ENCODE data around the gene CRLF1.

CRLF1 gene

DNA sequence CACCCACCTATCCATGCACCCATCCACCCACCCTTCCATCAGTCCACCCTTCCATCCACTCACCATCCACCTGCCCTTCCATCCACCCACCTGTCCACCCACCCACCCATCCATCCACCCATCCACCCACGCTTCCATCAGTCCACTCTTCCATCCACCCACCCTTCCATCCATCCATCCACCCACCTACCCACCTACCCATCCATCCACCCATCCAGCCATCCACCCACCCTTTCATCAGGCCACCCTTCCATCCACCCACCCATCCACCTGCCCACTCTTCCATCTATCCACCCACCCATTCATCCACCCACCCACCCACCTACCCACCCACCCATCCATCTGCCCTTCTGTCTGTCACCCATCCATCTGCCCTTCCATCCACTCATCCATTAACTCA, 47.3 kb upstream of the CRLF1 start:
- H3K79me2 ChIP-seq (ENCODE audit: low read length): no peaks in the 10 kb centered on the region
- H3K9me2 ChIP-seq (replicated peaks; ENCODE audit: insufficient read depth, low read length): no peaks in the 10 kb centered on the region
- no peaks in the 10 kb centered on the region for H3K9me3 ChIP-seq (replicated peaks; ENCODE audit: insufficient read depth, low read length)
- DNase-seq: no peak
- H2AFZ ChIP-seq (ENCODE audit: low read length): no peak overlapping the region
- H3F3A ChIP-seq (ENCODE audit: insufficient read depth, low read length): no peaks in the 10 kb centered on the region
- H3K4me3 ChIP-seq (ENCODE audit: low read length): no peak overlapping the region
- no peak for TF ChIP-seq EZH2 (optimal IDR thresholded peaks at IDR 0.05; ENCODE audit: low read depth, low read length)
- no peak for TF ChIP-seq EZH2phosphoT487 (IDR thresholded peaks at IDR 0.05; ENCODE audit: low read length)
- H4K20me1 ChIP-seq (ENCODE audit: insufficient read depth, low read length): no peaks in the 10 kb centered on the region
- H3K4me1 ChIP-seq (ENCODE audit: low read length): no peaks in the 10 kb centered on the region
- H3K9ac ChIP-seq (ENCODE audit: low read length): no peak overlapping the region
- H3K4me2 ChIP-seq (ENCODE audit: low read depth, low read length): no peak overlapping the region
- no peak overlapping the region for H3K27ac ChIP-seq (ENCODE audit: low read length)
- H3K27me3 ChIP-seq (replicated peaks; ENCODE audit: insufficient read depth, low read length): no peaks in the 10 kb centered on the region
- no peaks in the 10 kb centered on the region for H3K36me3 ChIP-seq (replicated peaks; ENCODE audit: insufficient read depth, low read length)

DNA sequence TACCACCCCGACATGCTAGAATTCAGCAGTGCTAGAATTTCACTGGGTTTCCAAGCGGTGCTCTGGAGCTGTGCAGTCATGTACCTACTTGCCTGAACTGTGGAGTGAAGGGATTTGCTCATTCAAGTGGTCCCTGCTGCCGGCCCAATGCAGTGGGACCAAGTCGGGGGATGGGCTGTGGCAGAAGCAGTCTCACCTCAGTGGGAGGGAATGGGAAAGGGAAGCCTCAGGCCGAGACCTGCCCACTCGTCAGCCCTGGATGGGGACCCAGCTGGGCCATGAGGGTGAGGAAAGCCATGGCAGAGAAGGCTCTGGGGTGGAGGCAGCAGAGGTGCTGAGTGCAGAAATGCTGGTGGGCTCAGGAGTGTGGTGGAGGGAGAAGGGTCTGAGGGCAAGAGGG, 45.1 kb upstream of the CRLF1 start:
- no peak overlapping the region for H2AFZ ChIP-seq (ENCODE audit: low read length)
- no peaks in the 10 kb centered on the region for H3K27me3 ChIP-seq (replicated peaks; ENCODE audit: insufficient read depth, low read length)
- no peak overlapping the region for H3K9ac ChIP-seq (ENCODE audit: low read length)
- no peaks in the 10 kb centered on the region for H3K4me1 ChIP-seq (ENCODE audit: low read length)
- no peak for DNase-seq
- H3K4me2 ChIP-seq (ENCODE audit: low read depth, low read length): no peak overlapping the region
- TF ChIP-seq EZH2 (optimal IDR thresholded peaks at IDR 0.05; ENCODE audit: low read depth, low read length) (no peak), EZH2phosphoT487 (IDR thresholded peaks at IDR 0.05; ENCODE audit: low read length) (no peak)
- TF ChIP-seq, protein P1, sequence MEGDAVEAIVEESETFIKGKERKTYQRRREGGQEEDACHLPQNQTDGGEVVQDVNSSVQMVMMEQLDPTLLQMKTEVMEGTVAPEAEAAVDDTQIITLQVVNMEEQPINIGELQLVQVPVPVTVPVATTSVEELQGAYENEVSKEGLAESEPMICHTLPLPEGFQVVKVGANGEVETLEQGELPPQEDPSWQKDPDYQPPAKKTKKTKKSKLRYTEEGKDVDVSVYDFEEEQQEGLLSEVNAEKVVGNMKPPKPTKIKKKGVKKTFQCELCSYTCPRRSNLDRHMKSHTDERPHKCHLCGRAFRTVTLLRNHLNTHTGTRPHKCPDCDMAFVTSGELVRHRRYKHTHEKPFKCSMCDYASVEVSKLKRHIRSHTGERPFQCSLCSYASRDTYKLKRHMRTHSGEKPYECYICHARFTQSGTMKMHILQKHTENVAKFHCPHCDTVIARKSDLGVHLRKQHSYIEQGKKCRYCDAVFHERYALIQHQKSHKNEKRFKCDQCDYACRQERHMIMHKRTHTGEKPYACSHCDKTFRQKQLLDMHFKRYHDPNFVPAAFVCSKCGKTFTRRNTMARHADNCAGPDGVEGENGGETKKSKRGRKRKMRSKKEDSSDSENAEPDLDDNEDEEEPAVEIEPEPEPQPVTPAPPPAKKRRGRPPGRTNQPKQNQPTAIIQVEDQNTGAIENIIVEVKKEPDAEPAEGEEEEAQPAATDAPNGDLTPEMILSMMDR (IDR thresholded peaks at IDR 0.05; ENCODE audit: low read length): no peak
- no peak overlapping the region for H3K4me3 ChIP-seq (ENCODE audit: low read length)
- H3K79me2 ChIP-seq (ENCODE audit: low read length): no peaks in the 10 kb centered on the region
- no peaks in the 10 kb centered on the region for H3K36me3 ChIP-seq (replicated peaks; ENCODE audit: insufficient read depth, low read length)
- H4K20me1 ChIP-seq (ENCODE audit: insufficient read depth, low read length): no peaks in the 10 kb centered on the region
- no peaks in the 10 kb centered on the region for H3F3A ChIP-seq (ENCODE audit: insufficient read depth, low read length)
- H3K27ac ChIP-seq (ENCODE audit: low read length): no peak overlapping the region
- H3K9me2 ChIP-seq (replicated peaks; ENCODE audit: insufficient read depth, low read length): no peaks in the 10 kb centered on the region
- H3K9me3 ChIP-seq (replicated peaks; ENCODE audit: insufficient read depth, low read length): no peaks in the 10 kb centered on the region

DNA sequence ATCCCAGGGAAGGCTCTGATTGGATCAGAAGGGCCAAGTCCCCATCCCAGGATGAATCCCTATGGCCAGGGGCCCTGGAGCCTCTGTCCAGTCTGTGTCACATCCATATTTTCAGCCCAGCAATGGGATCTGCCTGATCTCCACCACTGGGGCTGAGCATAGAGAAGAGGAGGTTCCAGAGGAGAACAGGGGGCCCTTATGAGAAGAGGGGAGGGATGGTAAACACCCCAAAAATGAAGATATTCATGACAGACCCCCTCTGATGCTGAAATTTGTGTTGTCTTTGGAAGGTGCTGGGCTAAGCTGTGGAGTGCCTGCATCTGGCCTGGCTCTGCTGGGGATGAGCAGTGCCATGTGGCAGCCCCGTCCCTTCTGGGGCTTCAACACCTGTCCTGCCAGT, 44.7 kb upstream of the CRLF1 start:
- H3K9ac ChIP-seq (ENCODE audit: low read length): no peak overlapping the region
- H3K27me3 ChIP-seq (replicated peaks; ENCODE audit: insufficient read depth, low read length): no peaks in the 10 kb centered on the region
- H3K36me3 ChIP-seq (replicated peaks; ENCODE audit: insufficient read depth, low read length): no peaks in the 10 kb centered on the region
- no peak overlapping the region for H3K27ac ChIP-seq (ENCODE audit: low read length)
- no peak overlapping the region for H3K4me2 ChIP-seq (ENCODE audit: low read depth, low read length)
- no peaks in the 10 kb centered on the region for H3K9me3 ChIP-seq (replicated peaks; ENCODE audit: insufficient read depth, low read length)
- H2AFZ ChIP-seq (ENCODE audit: low read length): no peak overlapping the region
- no peak for DNase-seq
- H3K9me2 ChIP-seq (replicated peaks; ENCODE audit: insufficient read depth, low read length): no peaks in the 10 kb centered on the region
- peaks cover 4% of the 10 kb centered on the region; the same call in 1 of the 2 replicates for H3K79me2 ChIP-seq (ENCODE audit: low read length)
- H3K4me3 ChIP-seq (ENCODE audit: low read length): no peak overlapping the region
- H3K4me1 ChIP-seq (ENCODE audit: low read length): no peaks in the 10 kb centered on the region
- no peaks in the 10 kb centered on the region for H3F3A ChIP-seq (ENCODE audit: insufficient read depth, low read length)
- TF ChIP-seq, protein P1 (IDR thresholded peaks at IDR 0.05; ENCODE audit: low read length): no peak
- TF ChIP-seq EZH2phosphoT487 (IDR thresholded peaks at IDR 0.05; ENCODE audit: low read length) (no peak), EZH2 (optimal IDR thresholded peaks at IDR 0.05; ENCODE audit: low read depth, low read length) (no peak)
- no peaks in the 10 kb centered on the region for H4K20me1 ChIP-seq (ENCODE audit: insufficient read depth, low read length)

DNA sequence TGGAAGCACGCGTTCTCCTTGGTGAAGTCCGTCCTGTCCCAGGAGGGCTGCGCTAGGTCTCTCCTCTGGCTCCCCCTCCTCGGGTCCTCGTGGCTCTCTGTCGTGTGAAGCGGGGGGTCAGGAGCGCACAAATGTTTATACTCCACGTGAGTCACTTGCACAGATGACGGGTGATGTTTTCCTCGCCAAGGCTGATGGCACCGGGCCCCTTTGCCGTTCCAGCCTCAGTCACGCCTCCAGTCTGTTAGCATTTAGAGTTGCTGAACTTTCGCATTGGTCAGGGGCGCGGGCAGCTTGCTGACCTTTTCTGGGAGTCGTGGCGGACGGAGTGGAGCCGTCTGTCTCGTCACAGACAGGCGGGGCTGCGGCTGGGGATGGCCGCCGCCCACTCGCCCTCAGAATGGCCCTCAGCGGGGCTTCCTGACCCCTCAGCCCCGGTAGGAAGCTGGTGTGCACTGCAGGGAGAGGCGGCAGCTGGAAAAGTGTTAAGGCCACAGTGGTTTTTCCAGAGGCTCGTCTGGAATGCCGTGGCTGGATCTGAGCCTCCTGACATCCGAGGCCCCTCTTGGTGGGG, 44.0 kb upstream of the CRLF1 start:
- no peak for TF ChIP-seq EZH2 (optimal IDR thresholded peaks at IDR 0.05; ENCODE audit: low read depth, low read length)
- TF ChIP-seq, protein P1 (IDR thresholded peaks at IDR 0.05; ENCODE audit: low read length): no peak
- no peak for TF ChIP-seq EZH2phosphoT487 (IDR thresholded peaks at IDR 0.05; ENCODE audit: low read length)
- no peak overlapping the region for H3K4me2 ChIP-seq (ENCODE audit: low read depth, low read length)
- no peak overlapping the region for H3K4me3 ChIP-seq (ENCODE audit: low read length)
- H3K79me2 ChIP-seq (ENCODE audit: low read length): peaks cover 4% of the 10 kb centered on the region; the same call in 1 of the 2 replicates
- H4K20me1 ChIP-seq (ENCODE audit: insufficient read depth, low read length): no peaks in the 10 kb centered on the region
- H3K27ac ChIP-seq (ENCODE audit: low read length): no peak overlapping the region
- H2AFZ ChIP-seq (ENCODE audit: low read length): no peak overlapping the region
- no peaks in the 10 kb centered on the region for H3K9me3 ChIP-seq (replicated peaks; ENCODE audit: insufficient read depth, low read length)
- no peaks in the 10 kb centered on the region for H3K9me2 ChIP-seq (replicated peaks; ENCODE audit: insufficient read depth, low read length)
- DNase-seq: no peak
- H3K9ac ChIP-seq (ENCODE audit: low read length): no peak overlapping the region
- H3K27me3 ChIP-seq (replicated peaks; ENCODE audit: insufficient read depth, low read length): no peaks in the 10 kb centered on the region
- no peaks in the 10 kb centered on the region for H3K4me1 ChIP-seq (ENCODE audit: low read length)
- H3F3A ChIP-seq (ENCODE audit: insufficient read depth, low read length): no peaks in the 10 kb centered on the region
- no peaks in the 10 kb centered on the region for H3K36me3 ChIP-seq (replicated peaks; ENCODE audit: insufficient read depth, low read length)
